CD14-positive monocyte (primary cell): ENCODE measurements around the gene SPACDR. TPM values are rescaled to one million over a fixed set of nuclear protein-coding genes. Genes with fewer than 3 reads are reported as not detected.

Source experiments
- DNase-seq, 3 donors: peaks; one replicate each; pipeline ENCODE4 v3.0.0-alpha.2; 2011 to 2022
- H2AFZ ChIP-seq: 2 replicates; pipeline ENCODE4 v1.6.0; 2012; ENCODE audit warnings: mild to moderate bottlenecking, low read depth, low read length, inconsistent platforms; ENCODE audit not compliant: insufficient read depth, poor library complexity, severe bottlenecking
- H3K27ac ChIP-seq, 2 donors: 1 replicate in 1 of 2; 2 replicates in 1 of 2; pipeline ENCODE4 v1.5.1; 2012 to 2013; ENCODE audit warnings: low read length in 2 of 2, control low read depth in 1 of 2, inconsistent platforms in 1 of 2, low read depth in 1 of 2, mild to moderate bottlenecking in 1 of 2
- H3K27me3 ChIP-seq, 2 donors: one replicate each; pipeline versions ENCODE4 v1.6.0 to v1.6.1; 2011 to 2013; ENCODE audit warnings: low read length in 2 of 2; ENCODE audit not compliant: control insufficient read depth in 2 of 2, insufficient read depth in 2 of 2
- H3K36me3 ChIP-seq, 2 donors: replicated peaks in 1 of 2; 1 replicate in 1 of 2; 2 replicates in 1 of 2; pipeline versions ENCODE4 v1.5.1 to v1.6.1; 2012 to 2013; ENCODE audit warnings: low read length in 2 of 2, control low read depth in 1 of 2, inconsistent platforms in 1 of 2, mild to moderate bottlenecking in 1 of 2; ENCODE audit not compliant: insufficient read depth in 2 of 2, control insufficient read depth in 1 of 2
- H3K4me1 ChIP-seq, 2 donors: 1 replicate in 1 of 2; 2 replicates in 1 of 2; pipeline versions ENCODE4 v1.5.1 to v1.6.1; 2012 to 2013; ENCODE audit warnings: low read length in 2 of 2, control low read depth in 1 of 2, inconsistent platforms in 1 of 2, mild to moderate bottlenecking in 1 of 2, moderate library complexity in 1 of 2; ENCODE audit not compliant: insufficient read depth in 2 of 2, control insufficient read depth in 1 of 2
- H3K4me2 ChIP-seq: replicated peaks from 2 replicates; pipeline ENCODE3; 2012; ENCODE audit warnings: low read length, moderate library complexity, mild to moderate bottlenecking; ENCODE audit not compliant: poor library complexity, severe bottlenecking; ENCODE audit errors: extremely low read depth
- H3K4me3 ChIP-seq, 3 experiments: fragments of 200-600 bp in 1 of 3; sonication (generic) in 1 of 3; replicated peaks in 1 of 3; 1 replicate in 2 of 3; 2 replicates in 1 of 3; pipeline ENCODE4 v1.5.1; 2011 to 2013; ENCODE audit warnings: low read length in 3 of 3, mild to moderate bottlenecking in 3 of 3, control low read depth in 2 of 3, low read depth in 2 of 3, inconsistent platforms in 1 of 3, moderate library complexity in 1 of 3
- H3K79me2 ChIP-seq: 2 replicates; pipeline ENCODE4 v1.6.0; 2012; ENCODE audit warnings: mild to moderate bottlenecking, control low read depth, inconsistent platforms, low read length, moderate library complexity; ENCODE audit not compliant: insufficient read depth
- H3K9ac ChIP-seq: 2 replicates; pipeline ENCODE4 v1.6.0; 2017; ENCODE audit warnings: low read length, mild to moderate bottlenecking; ENCODE audit not compliant: insufficient read depth, poor library complexity, severe bottlenecking
- H3K9me3 ChIP-seq, 2 donors: replicated peaks in 1 of 2; 1 replicate in 1 of 2; 2 replicates in 1 of 2; pipeline versions ENCODE4 v1.5.1 to v1.6.1; 2012 to 2013; ENCODE audit warnings: low read length in 2 of 2, control low read depth in 1 of 2; ENCODE audit not compliant: control insufficient read depth in 1 of 2, insufficient read depth in 1 of 2
- H4K20me1 ChIP-seq: 2 replicates; pipeline ENCODE4 v1.6.0; 2012; ENCODE audit warnings: mild to moderate bottlenecking, low read length, control low read depth, moderate library complexity; ENCODE audit not compliant: insufficient read depth
- H3K27ac Mint-ChIP-seq, 7 donors: one replicate each; pipeline ENCODE4 v1.8.0; 2020; ENCODE audit warnings: mild to moderate bottlenecking in 7 of 7, mixed read lengths in 7 of 7, moderate library complexity in 6 of 7, inconsistent platforms in 2 of 7
- H3K27me3 Mint-ChIP-seq, 3 donors: one replicate each; pipeline ENCODE4 v1.8.0; 2021 to 2022; ENCODE audit warnings: low read depth in 3 of 3, mild to moderate bottlenecking in 3 of 3, mixed read lengths in 3 of 3, moderate library complexity in 3 of 3, inconsistent platforms in 1 of 3
- H3K36me3 Mint-ChIP-seq, 2 donors: one replicate each; pipeline ENCODE4 v1.8.0; 2020; ENCODE audit warnings: mixed read lengths in 2 of 2, inconsistent platforms in 1 of 2, mild to moderate bottlenecking in 1 of 2
- H3K4me1 Mint-ChIP-seq: one replicate; pipeline ENCODE4 v1.8.0; 2020; ENCODE audit warnings: mild to moderate bottlenecking, mixed read lengths
- H3K4me3 Mint-ChIP-seq, 2 donors: one replicate each; pipeline ENCODE4 v1.8.0; 2020; ENCODE audit warnings: mild to moderate bottlenecking in 2 of 2, mixed read lengths in 2 of 2, moderate library complexity in 1 of 2
- H3K9me3 Mint-ChIP-seq, 7 donors: one replicate each; pipeline ENCODE4 v1.8.0; 2020 to 2022; ENCODE audit warnings: mixed read lengths in 7 of 7, mild to moderate bottlenecking in 6 of 7, moderate library complexity in 6 of 7, inconsistent platforms in 2 of 7
- WGBS: methylation state at CpG from one replicate; pipeline ENCODE4 v1.1.5; 2013; ENCODE audit warnings: missing lambda C conversion rate; ENCODE audit not compliant: insufficient coverage; 5-methylcytosine and 5-hydroxymethylcytosine counted together
- intact Hi-C, 2 donors: fragments of 100-400 bp; cut with micrococcal nuclease; formaldehyde crosslinking; loops; one replicate each; pipeline versions ENCODE4 v1.15.0 to v1.15.1; 2023
- polyA plus RNA-seq, 3 donors: library from polyadenylated mRNA; depleted of rRNA in 1 of 3; unstranded in 2 of 3; stranded (reverse) in 1 of 3; fragments of 300-500 nt in 2 of 3; fragments of >200 nt in 1 of 3; fragmentation: Illumina TruSeq in 2 of 3; gene quantifications; 1 replicate in 2 of 3; 2 replicates in 1 of 3; pipeline ENCODE4 v1.2.3, GENCODE V29; 2012 to 2021
- TF ChIP-seq, protein P1 (sequence below): fragments of 200-600 bp; IDR thresholded peaks from one replicate; pipeline ENCODE4 v1.8.0; 2022; ENCODE audit warnings: antibody characterized with exemption, mild to moderate bottlenecking

SPACDR gene
- polyA plus RNA-seq, 3 donors, result 0.40 to 2.5 TPM; not detected in 1

DNA sequence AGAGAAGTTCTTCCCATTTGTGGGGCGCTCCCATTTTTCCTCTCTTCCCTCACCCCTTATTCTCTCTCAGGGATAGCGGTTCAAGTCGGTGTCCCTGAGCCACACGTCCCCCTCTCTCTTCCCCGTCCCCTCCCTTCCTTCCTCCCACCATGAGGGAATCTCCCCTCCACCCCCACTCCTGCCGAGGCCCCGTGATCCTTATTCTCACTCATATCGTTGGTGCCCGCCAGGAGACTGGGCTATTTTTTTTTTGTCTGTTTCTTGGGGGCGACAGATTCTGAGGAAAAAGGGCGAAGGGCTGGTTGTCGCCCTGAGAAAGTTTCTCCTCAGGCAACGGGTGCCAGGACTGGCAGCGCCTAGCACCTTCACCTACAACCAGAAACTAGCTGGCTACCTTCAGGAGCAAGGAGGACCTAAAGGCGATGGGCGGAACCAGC is 36.3 kb downstream of the SPACDR start:
- Histone ChIP-seq H3K4me2 (peak overlapping the region; percentile 86), H3K36me3 (peaks cover 8 to 12% of the 10 kb centered on the region in 2 donors), H3K4me1 (peaks cover 23 to 31% of the 10 kb centered on the region in 2 donors), H3K4me3 (peak overlapping the region in 2 of 3 experiments; percentile 77 to 93), H3K9ac (no peak overlapping the region), H2AFZ (peak overlapping the region; percentile 48), H3K79me2 (peaks cover 33% of the 10 kb centered on the region), H3K27me3 (no peaks in the 10 kb centered on the region), H3K27ac (peak overlapping the region; percentile 33 to 100), H3K9me3 (no peaks in the 10 kb centered on the region), H4K20me1 (peaks cover 6% of the 10 kb centered on the region)
- TF ChIP-seq, protein P1, sequence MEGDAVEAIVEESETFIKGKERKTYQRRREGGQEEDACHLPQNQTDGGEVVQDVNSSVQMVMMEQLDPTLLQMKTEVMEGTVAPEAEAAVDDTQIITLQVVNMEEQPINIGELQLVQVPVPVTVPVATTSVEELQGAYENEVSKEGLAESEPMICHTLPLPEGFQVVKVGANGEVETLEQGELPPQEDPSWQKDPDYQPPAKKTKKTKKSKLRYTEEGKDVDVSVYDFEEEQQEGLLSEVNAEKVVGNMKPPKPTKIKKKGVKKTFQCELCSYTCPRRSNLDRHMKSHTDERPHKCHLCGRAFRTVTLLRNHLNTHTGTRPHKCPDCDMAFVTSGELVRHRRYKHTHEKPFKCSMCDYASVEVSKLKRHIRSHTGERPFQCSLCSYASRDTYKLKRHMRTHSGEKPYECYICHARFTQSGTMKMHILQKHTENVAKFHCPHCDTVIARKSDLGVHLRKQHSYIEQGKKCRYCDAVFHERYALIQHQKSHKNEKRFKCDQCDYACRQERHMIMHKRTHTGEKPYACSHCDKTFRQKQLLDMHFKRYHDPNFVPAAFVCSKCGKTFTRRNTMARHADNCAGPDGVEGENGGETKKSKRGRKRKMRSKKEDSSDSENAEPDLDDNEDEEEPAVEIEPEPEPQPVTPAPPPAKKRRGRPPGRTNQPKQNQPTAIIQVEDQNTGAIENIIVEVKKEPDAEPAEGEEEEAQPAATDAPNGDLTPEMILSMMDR, result no peak
- peaks cover 28% of the 10 kb centered on the region for H3K4me1 Mint-ChIP-seq
- 44% methylated on average over 8 of the region's 16 CpGs for WGBS
- intact Hi-C loops, result loop anchor here in 1 of 2 donors (2.0 kb wide), 1 partner anchor 17 kb away; no protein-coding TSS in a partner anchor
- peaks cover 0 to 2% (median 0%) of the 10 kb centered on the region in 7 donors for H3K9me3 Mint-ChIP-seq
- peaks cover 21 to 28% of the 10 kb centered on the region in 2 donors for H3K36me3 Mint-ChIP-seq
- H3K4me3 Mint-ChIP-seq, result peak overlapping the region in 1 of 2 donors; percentile 96
- H3K27ac Mint-ChIP-seq, result peak overlapping the region; percentile 99 to 100 (median 100)
- H3K27me3 Mint-ChIP-seq, result peaks cover 1 to 6% (median 1%) of the 10 kb centered on the region in 3 donors
- DNase-seq, result no peak

- H3K36me3 ChIP-seq, result peaks cover 10 to 21% of the 10 kb centered on the region in 2 donors
- H3K4me3 ChIP-seq, result no peak overlapping the region
- H3K9ac ChIP-seq, result no peak overlapping the region
- H3K9me3 Mint-ChIP-seq, result peaks cover 0 to 2% (median 0%) of the 10 kb centered on the region in 7 donors
- peaks cover 20 to 23% of the 10 kb centered on the region in 2 donors for H3K4me1 ChIP-seq
- no peaks in the 10 kb centered on the region for H3K9me3 ChIP-seq
- H3K4me1 Mint-ChIP-seq, result peaks cover 18% of the 10 kb centered on the region
- peaks cover 1 to 6% (median 1%) of the 10 kb centered on the region in 3 donors for H3K27me3 Mint-ChIP-seq
- H3K79me2 ChIP-seq, result peaks cover 21% of the 10 kb centered on the region
- H4K20me1 ChIP-seq, result peaks cover 6% of the 10 kb centered on the region
- H3K27me3 ChIP-seq, result no peaks in the 10 kb centered on the region
- TF ChIP-seq, protein P1, result no peak
- H3K27ac ChIP-seq, result no peak overlapping the region
- no peak overlapping the region for H3K4me2 ChIP-seq
- H3K36me3 Mint-ChIP-seq, result peaks cover 27 to 34% of the 10 kb centered on the region in 2 donors
- H3K4me3 Mint-ChIP-seq, result no peak overlapping the region
- intact Hi-C loops, result no loop called here
- DNase-seq, result no peak
- no peak overlapping the region for H2AFZ ChIP-seq
- H3K27ac Mint-ChIP-seq, result no peak overlapping the region
These were observed 37.5 kb downstream of the SPACDR start for GRCh38 chr7:100426516-100426915.
